Uterus (tissue), 4 donors: Measurements from ENCODE around the gene CCNJ. TPM values are rescaled to one million over a fixed set of nuclear protein-coding genes. Genes with fewer than 3 reads are reported as not detected.
A peak's percentile ranks its signal among the peaks of the same experiment; 100 is the strongest.

ENCODE experiments used
- DNase-seq, 2 donors: peaks; one replicate each; pipeline ENCODE4 v3.0.0-alpha.2; 2019 to 2020
- H3K27ac ChIP-seq, 2 donors: fragments of 200-600 bp; sonication (generic); 1 replicate in 1 of 2; 2 replicates in 1 of 2; pipeline ENCODE4 v1.5.1; 2016 to 2018
- H3K27me3 ChIP-seq, 2 donors: fragments of 200-600 bp; sonication (generic); one replicate each; pipeline ENCODE4 v1.5.1; 2018 to 2019; ENCODE audit warnings: control low read depth in 1 of 2
- H3K36me3 ChIP-seq, 2 donors: fragments of 200-600 bp; sonication (generic); one replicate each; pipeline ENCODE4 v1.5.1; 2019; ENCODE audit warnings: control low read depth in 1 of 2
- H3K4me1 ChIP-seq, 2 donors: fragments of 200-600 bp; sonication (generic); one replicate each; pipeline ENCODE4 v1.5.1; 2018 to 2019; ENCODE audit warnings: control low read depth in 1 of 2
- H3K4me3 ChIP-seq, 2 donors: fragments of 200-600 bp; sonication (generic); 1 replicate in 1 of 2; 2 replicates in 1 of 2; pipeline ENCODE4 v1.5.1; 2018 to 2019; ENCODE audit warnings: mild to moderate bottlenecking in 1 of 2
- H3K9me3 ChIP-seq, 2 donors: fragments of 200-600 bp; sonication (generic); one replicate each; pipeline ENCODE4 v1.5.1; 2019; ENCODE audit warnings: control low read depth in 1 of 2
- POLR2A ChIP-seq, 2 donors: fragments of 450-650 bp; IDR thresholded peaks; one replicate each; pipeline ENCODE4 v1.6.1; 2016; ENCODE audit warnings: antibody characterized with exemption in 2 of 2, mild to moderate bottlenecking in 1 of 2, moderate library complexity in 1 of 2
- intact Hi-C: fragments of 100-400 bp; cut with DNase I; formaldehyde crosslinking; loops from one replicate; pipeline ENCODE4 v1.15.1; 2023; ENCODE audit warnings: low total_unique reads
- total RNA-seq, 4 donors: library from RNA; depleted of rRNA in 3 of 4; stranded (reverse); fragments of >200 nt in 3 of 4; gene quantifications; one replicate each; pipeline versions ENCODE4 v1.1.0 to v1.2.4, GENCODE V29; 2014 to 2023
- TF ChIP-seq, protein P1 (sequence below), 4 experiments: fragments of 200-600 bp in 2 of 4; fragments of 450-650 bp in 2 of 4; sonication (generic) in 2 of 4; IDR thresholded peaks; one replicate each; pipeline ENCODE4 v1.5.1; 2016 to 2019; ENCODE audit warnings: antibody characterized with exemption in 4 of 4, mild to moderate bottlenecking in 2 of 4, moderate library complexity in 1 of 4
- donor health status: DM: yes; HTN: yes; CAD: no.

Gene CCNJ
- total RNA-seq, 4 donors from 2014 or later, result 0.51 to 14.9 (median 4.5) TPM

DNA sequence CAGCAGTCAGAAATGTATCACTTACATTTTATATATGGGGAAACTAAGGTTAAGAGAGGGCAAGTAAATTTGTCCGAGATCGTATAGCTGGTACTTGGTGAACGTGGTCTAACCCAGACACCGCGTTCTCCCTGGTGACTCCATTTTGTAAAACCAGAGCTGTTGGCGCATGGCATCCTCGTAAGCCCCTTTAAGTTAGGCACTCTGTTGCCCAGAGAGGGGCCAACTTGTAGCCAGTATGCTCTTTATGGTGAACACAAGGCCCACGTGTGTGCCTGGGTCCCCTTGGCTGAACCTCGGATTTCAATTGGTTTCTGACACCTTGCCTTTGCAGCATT lies 47.0 kb downstream of the CCNJ start:
- H3K27me3 ChIP-seq, result peaks cover 0 to 5% of the 10 kb centered on the region in 2 donors
- intact Hi-C loops, result no loop called here
- H3K4me1 ChIP-seq, result no peaks in the 10 kb centered on the region
- H3K27ac ChIP-seq, result peak overlapping the region; percentile 75 to 88
- no peaks in the 10 kb centered on the region for H3K36me3 ChIP-seq
- TF ChIP-seq, protein P1, sequence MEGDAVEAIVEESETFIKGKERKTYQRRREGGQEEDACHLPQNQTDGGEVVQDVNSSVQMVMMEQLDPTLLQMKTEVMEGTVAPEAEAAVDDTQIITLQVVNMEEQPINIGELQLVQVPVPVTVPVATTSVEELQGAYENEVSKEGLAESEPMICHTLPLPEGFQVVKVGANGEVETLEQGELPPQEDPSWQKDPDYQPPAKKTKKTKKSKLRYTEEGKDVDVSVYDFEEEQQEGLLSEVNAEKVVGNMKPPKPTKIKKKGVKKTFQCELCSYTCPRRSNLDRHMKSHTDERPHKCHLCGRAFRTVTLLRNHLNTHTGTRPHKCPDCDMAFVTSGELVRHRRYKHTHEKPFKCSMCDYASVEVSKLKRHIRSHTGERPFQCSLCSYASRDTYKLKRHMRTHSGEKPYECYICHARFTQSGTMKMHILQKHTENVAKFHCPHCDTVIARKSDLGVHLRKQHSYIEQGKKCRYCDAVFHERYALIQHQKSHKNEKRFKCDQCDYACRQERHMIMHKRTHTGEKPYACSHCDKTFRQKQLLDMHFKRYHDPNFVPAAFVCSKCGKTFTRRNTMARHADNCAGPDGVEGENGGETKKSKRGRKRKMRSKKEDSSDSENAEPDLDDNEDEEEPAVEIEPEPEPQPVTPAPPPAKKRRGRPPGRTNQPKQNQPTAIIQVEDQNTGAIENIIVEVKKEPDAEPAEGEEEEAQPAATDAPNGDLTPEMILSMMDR (IDR thresholded peaks at IDR 0.05), result no peak
- no peak for TF ChIP-seq POLR2A (IDR thresholded peaks at IDR 0.05)
- DNase-seq, result no peak
- H3K4me3 ChIP-seq, result peak overlapping the region; percentile 79 to 87
- no peaks in the 10 kb centered on the region for H3K9me3 ChIP-seq

DNA sequence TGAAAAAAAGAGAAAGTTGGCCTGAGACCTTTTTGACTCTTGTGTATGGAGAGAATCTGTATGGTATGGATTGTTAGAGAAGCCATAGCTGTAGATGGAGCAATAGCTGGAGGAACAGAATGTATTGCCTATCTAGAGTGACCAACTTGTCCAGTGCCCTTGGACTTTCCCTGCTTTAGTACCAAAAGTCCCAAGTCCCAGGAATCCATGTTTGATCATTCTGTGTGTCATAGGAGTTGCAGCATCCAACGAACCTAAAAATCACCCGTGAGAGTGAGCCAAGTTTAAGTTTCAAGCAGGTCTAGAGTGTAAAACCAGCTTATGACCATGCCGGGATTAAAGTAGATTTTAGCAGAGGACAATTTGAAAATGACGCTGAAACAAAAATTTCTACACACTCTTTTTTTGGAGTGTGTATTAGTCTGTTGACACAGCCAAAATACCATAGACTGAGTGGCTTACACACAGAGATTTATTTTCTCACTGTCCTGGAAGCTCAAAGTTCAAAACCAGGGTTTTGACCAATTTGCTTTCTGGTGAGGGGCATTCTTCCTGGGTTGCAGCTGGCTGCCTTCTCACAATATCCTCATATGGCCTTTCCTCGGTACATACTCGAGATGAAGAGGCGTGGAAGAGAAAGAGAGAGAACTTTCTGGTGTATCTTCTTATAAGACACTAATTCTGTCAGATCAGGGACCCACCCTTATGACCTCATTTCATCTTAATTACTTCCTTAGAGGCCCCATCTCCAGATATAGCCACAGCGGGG lies 49.8 kb downstream of the CCNJ start:
- DNase-seq, result no peak
- Histone ChIP-seq H3K27ac (no peak overlapping the region), H3K27me3 (peaks cover 0 to 5% of the 10 kb centered on the region in 2 donors), H3K9me3 (no peaks in the 10 kb centered on the region), H3K4me3 (no peak overlapping the region), H3K4me1 (no peaks in the 10 kb centered on the region), H3K36me3 (no peaks in the 10 kb centered on the region)
- no peak for TF ChIP-seq POLR2A (IDR thresholded peaks at IDR 0.05)
- TF ChIP-seq, protein P1 (IDR thresholded peaks at IDR 0.05), result no peak
- intact Hi-C loops, result no loop called here

DNA sequence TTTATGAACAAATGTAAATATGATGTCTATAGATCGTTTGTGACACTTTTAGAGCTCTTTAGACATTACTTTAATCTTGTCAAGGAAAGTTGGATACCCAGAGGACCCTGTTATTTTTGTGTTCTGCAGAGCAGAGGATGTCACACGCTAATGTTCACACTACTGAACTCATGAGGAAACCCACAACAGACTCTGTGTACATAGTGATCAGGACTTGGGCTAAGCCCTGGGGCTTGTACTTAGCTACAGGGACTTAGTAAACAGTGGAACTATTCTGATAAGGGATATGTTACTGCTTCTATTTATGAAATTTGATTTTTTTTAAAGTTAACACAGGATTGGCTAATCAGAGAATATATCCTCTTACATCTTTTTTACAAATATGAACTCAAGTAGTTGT lies 50.6 kb downstream of the CCNJ start:
- Histone ChIP-seq H3K27me3 (peaks cover 0 to 8% of the 10 kb centered on the region in 2 donors), H3K27ac (no peak overlapping the region), H3K9me3 (no peaks in the 10 kb centered on the region), H3K36me3 (no peaks in the 10 kb centered on the region), H3K4me3 (no peak overlapping the region), H3K4me1 (no peaks in the 10 kb centered on the region)
- no peak for DNase-seq
- intact Hi-C loops, result no loop called here
- no peak for TF ChIP-seq POLR2A (IDR thresholded peaks at IDR 0.05)
- TF ChIP-seq, protein P1 (IDR thresholded peaks at IDR 0.05), result no peak

DNA sequence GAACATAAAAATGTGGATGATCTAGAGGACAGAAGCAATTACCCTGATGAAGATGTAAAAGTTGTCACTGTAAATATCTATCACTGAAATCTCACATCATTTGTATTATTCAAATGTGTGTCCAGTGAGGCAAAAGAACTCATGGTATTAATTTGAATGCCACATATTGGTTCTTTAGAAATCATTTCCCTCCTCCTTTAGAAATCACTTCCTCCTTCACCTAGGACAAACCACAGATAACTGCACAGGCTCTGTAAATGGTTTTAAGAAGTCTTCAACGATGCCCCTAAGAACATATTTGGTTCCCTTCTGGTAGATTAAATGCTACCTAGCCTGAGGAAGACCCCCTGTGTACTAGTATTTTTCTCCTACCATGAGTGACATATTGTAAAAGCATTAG lies 53.6 kb downstream of the CCNJ start:
- TF ChIP-seq, protein P1 (IDR thresholded peaks at IDR 0.05), result no peak
- no peak for TF ChIP-seq POLR2A (IDR thresholded peaks at IDR 0.05)
- no peaks in the 10 kb centered on the region for H3K9me3 ChIP-seq
- H3K27me3 ChIP-seq, result peaks cover 0 to 14% of the 10 kb centered on the region in 2 donors
- DNase-seq, result no peak
- intact Hi-C loops, result no loop called here
- H3K36me3 ChIP-seq, result no peaks in the 10 kb centered on the region
- H3K4me1 ChIP-seq, result no peaks in the 10 kb centered on the region
- H3K4me3 ChIP-seq, result no peak overlapping the region
- H3K27ac ChIP-seq, result no peak overlapping the region

DNA sequence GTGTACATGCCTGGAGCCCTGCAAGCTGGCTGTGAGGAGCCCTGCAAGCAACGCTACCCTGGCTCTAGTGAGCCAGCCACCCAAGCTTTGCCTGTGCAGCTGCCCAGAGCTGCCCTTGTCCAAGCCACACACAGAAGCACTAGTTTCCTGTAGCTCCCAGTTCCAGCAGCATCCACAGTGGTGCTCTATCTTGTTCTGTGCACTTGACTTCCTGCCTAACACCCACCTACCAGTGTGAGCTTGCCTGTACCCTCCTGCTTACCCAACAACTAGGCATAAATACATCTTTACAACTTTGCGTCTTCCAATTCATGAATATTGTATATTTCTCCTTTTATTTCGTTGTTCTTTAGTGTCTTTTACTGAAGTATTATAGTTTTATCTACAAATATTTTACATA lies 54.5 kb downstream of the CCNJ start:
- Histone ChIP-seq H3K36me3 (no peaks in the 10 kb centered on the region), H3K4me3 (no peak overlapping the region), H3K4me1 (no peaks in the 10 kb centered on the region), H3K27ac (no peak overlapping the region), H3K27me3 (peaks cover 0 to 14% of the 10 kb centered on the region in 2 donors), H3K9me3 (no peaks in the 10 kb centered on the region)
- intact Hi-C loops, result no loop called here
- TF ChIP-seq, protein P1 (IDR thresholded peaks at IDR 0.05), result no peak
- no peak for DNase-seq
